CD4-positive, alpha-beta T cell treated with Interleukin-17A for 4 hours (primary cell): ENCODE measurements around the gene LCN9.
"Not testable (repeated sequence)": the region's sequence is repeated elsewhere in the genome, so short reads cannot be mapped to it uniquely, and the experiment has no call there.

ENCODE experiments used
- DNase-seq: peaks from one replicate; pipeline ENCODE4 v3.0.0-alpha.2; 2020; ENCODE audit warnings: mixed read lengths

Gene LCN9

DNA sequence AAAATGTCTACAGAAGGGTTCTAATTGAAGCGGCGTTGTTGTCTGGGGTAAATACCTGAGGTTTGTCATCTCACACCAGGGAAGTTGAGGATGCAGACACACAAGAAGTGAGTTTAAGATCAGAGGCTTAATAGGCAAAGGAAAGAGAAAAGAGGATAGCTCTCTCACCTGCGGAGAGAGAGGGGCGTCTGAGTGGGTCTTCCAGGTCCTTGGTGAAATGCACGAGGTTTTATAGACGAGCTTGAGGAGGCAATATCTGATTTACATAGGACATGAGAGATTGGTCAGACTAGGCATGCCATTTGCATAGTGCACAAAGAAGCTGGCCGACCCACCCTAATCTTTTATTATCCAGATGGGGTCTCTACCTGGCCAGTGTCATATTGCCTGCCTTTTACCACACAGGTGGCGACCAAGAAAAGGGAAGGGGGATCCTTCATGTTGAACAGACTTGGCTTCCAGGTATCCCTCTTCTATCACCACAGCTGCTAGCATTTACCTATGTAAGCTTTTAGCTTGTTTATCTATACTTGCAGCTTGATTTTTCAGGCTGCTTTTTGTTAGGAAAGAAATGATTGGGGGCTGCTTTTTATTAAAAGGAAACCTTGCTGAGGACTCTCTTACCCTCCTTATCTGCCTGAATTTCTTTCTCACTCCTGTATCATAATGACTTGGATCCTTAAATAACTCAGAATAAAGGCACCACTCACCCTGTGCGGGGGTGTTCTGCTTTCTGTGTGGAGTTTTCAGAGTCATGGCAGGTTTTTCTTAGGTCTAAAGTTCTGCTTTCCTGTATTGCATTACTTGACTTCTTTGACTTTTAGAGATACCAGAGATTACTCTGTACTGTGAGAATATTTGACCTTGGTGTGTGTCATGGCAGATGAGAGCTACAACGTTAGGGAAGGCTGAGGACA lies 14.4 kb upstream of the LCN9 start:
- no peak for DNase-seq

GRCh38 chr9:135649508-135649907 lies 13.6 kb upstream of the LCN9 start:
- no peak for DNase-seq

DNA sequence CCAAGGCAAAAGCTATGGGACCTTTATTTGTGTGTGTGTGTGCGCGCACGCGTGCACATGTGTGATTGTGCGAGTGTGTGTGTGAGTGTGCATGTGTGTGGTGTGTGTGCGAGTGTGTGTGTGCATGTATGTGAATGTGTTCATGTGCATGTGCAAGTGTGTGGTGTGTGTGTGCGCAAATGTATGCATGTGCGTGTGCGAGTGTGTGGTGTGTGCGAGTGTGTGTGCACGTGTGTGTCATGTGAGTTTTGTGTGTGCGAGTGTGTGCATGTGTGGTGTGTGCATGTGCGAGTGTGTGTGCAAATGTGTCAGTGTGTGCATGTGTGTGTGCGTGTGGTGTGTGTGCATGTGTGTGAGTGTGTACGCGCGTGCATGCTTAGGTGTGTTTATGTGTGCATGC lies 12.7 kb upstream of the LCN9 start:
- DNase-seq: no peak

DNA sequence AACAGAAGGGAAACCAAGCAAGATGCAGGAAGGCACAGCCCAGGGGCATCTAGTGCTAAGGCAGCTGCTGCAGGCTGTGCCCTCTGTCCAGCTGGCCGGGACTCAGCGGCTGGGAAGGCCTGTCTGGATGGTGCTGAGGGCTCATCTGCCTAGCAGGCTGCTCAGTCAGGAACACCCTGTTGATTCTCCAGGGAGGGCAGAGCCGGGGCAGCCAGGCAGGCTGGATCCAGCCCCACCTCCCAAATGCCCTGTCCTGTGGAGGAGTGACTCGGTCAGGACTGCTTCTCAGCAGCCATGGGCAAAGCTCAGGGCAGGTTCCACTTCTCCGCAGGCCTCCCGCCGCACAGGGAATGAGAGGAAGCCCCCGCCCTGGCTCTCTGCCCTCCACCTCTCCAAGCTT lies 7.8 kb upstream of the LCN9 start:
- DNase-seq: no peak

DNA sequence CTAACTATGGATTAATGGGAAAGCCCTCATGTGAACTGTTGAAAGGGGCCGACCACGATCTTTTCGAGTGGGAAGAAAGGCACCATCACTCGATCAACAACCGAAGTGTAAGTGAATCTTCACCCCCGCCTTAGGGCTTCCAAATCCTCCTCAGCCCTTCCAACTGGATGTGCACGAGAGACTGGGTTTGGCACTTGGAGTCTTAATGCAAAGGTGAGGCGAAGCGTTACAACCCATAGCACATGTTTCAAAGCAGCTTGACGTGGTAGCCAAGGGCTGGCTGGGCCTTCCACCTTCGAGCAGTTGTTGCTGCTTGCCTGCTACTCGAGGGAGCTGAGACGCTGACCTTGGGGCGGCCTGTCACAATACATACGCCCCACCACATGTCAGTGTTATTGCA lies 5.7 kb upstream of the LCN9 start:
- no peak for DNase-seq

DNA sequence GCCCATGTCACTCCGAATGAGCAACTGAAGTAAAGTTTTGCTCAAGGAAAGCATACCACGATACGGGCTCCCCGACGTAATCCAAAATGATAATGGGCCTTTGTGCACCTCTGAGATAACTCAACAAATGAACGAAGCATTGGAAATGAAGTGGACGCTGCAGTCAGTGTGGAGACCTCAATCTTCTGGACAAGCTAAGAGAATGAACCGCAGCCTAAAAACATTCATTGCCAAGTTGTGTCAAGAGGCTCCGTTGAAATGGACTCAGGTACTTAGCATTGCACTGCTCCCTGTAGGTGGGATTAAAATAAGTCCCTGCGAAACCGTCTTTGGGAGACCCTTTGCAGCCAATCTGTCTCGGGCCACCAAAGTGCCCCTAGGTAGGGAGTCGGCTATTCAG lies 3.9 kb upstream of the LCN9 start:
- no peak for DNase-seq

DNA sequence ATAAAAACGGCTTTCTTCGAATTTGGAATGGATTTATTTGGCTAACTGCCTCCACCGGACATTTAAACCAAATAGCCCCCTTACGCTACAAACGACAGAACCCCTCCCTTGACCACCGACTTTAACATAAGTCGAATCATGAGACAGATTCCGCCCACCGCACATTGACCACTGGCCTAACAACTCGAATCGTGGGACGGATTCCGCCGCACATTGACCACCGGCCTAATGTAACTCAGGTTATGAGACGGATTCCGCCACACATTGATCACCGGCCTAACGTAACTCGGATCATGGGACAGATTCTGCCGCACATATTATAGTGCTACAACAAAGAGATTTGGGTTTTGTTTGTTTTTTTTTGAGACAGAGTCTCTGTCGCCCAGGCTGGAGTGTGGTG lies 2.7 kb upstream of the LCN9 start:
- DNase-seq: no peak

- DNase-seq: no peak
Measured at GRCh38 chr9:135661816-135662560, 1.1 kb upstream of the LCN9 start.

DNA sequence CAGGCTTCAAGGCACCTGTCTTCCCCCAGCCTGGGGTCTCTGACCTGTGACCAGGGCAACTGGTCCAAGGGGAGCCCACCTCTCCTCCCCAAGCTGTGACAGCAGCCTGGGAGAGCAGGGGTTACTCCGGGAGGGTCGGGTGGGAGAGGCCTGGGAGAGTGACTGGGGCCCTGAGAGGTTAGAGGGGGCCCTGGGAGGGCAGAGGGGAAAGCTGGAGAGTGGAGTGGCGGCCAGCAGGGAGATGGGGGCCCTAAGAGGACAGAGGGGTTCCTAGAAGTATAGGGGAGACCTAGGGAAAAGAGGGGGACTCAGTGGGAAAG lies 302 bp downstream of the LCN9 start:
- no peak for DNase-seq

DNA sequence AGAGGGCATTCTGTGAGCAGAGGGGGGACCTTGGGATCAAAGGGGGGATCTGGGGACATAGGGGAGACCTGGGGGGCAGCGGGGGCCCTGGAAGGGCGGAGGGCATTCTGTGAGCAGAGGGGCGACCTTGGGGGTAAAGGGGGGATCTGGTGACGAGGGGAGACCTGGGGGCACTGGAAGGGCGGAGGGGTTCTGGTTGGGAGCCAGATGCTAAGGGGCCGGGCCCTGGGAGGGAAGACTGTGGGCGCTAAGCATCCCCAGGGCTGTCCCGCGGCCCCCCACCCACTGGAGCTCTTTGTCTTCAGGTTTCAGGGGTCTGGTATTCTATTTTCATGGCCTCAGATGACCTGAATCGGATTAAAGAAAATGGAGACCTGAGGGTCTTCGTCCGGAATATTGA lies 748 bp downstream of the LCN9 start:
- DNase-seq: no peak

DNA sequence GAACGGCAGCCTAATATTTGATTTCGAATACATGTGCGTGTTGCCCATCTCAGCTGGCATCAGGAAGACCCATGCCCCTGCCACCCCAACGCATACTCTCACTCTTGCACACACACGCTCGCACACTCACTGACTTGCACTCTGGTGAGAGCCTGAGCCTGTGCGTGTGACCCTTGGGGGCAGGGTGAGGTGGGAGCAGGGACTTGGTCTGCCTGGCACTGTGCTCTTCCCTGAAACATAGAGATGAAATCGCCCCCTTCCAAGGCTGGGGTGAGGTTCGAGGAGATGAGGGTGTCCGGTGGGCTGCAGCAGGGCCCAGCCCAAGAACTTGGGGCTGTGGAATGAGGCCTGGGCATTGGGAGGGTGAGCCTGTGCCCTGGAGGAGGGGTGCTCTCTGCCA lies 1.2 kb downstream of the LCN9 start:
- DNase-seq: no peak

- DNase-seq: no peak
Measured at GRCh38 chr9:135664801-135665794, 2.0 kb downstream of the LCN9 start.

DNA sequence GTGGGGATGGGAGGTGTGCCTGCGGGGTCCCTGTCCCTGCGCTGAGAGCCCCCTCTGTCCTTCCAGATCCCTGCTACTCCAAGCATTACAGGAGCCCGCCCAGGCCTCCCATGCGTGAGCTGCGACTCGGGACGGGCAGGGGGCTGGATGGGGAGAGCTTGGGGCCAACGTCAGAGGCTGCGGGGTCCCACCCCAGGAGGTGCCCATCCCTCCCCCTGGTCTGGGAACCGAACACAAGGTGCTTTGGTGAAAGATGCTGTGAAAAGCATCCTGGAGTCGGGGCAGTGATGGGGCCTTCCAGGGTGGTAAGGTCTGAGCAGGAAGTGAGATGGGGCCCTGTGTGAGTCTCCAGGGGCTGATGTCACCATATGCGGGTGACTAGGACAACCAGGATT lies 2.7 kb downstream of the LCN9 start:
- DNase-seq: no peak

GRCh38 chr9:135666534-135667462 lies 3.7 kb downstream of the LCN9 start:
- DNase-seq: no peak

- no peak for DNase-seq
Measured at GRCh38 chr9:135667463-135668001, 4.4 kb downstream of the LCN9 start.

DNA sequence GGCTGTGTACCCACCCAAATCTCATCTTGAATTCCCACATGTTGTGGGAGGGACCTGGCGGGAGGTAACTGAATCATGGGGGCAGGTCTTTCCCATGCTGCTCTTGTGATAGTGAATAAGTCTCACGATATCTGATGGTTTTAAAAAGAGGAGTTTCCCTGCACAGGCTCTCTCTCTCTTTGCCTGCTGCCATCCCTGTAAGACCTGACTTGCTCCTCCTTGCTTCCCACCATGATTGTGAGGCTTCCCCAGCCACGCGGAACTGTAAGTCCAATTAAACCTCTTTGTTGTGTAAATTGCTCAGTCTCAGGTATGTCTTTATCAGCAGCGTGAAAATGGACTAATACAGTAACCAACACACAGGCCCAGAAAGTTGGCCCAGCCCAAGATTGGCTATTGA lies 5.9 kb downstream of the LCN9 start:
- DNase-seq: not testable (repeated sequence)

- DNase-seq: no peak
Measured at GRCh38 chr9:135669616-135670285, 6.6 kb downstream of the LCN9 start.

- DNase-seq: no peak
Measured at GRCh38 chr9:135670721-135671590, 7.8 kb downstream of the LCN9 start.

GRCh38 chr9:135671591-135672041 lies 8.5 kb downstream of the LCN9 start:
- DNase-seq: no peak

DNA sequence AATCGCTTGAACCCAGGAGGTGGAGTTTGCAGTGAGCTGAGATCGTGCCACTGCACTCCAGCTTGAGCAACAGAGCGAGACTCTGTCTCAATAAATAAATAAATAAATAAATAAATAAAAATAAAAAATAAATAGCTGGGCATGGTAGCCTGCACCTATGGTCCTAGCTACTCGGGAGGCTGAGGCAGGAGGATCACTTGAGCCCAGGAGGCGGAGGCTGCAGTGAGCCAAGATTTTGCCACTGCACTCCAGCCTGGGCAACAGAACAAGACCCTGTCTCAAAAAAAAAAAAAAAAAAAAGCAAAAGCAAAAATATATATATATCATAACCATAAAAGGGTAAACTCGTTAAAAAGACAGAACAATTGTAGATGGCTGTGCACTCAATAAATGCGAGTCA lies 9.7 kb downstream of the LCN9 start:
- not testable (repeated sequence) for DNase-seq
